Stimulated activated effector memory CD8-positive, alpha-beta T cell treated with anti-CD3 and anti-CD28 coated beads, Interleukin-12 subunit alpha, Interleukin-12 subunit beta, amount 100 ng/mL, for 72 hours (primary cell): ENCODE data around the gene TELO2.

Source experiments
- ATAC-seq: fragments of 150-1000 bp; cut with Tn5 transposase; 2 replicates; pipeline ENCODE4 v1.10.0; 2021
- DNase-seq, 2 donors: peaks; one replicate each; pipeline ENCODE4 v3.0.0; 2021 to 2022; ENCODE audit warnings: low spot score in 2 of 2
- H3K27ac Mint-ChIP-seq: one replicate; pipeline ENCODE4 v1.8.0; 2022; ENCODE audit warnings: mild to moderate bottlenecking, mixed read lengths
- H3K36me3 Mint-ChIP-seq: one replicate; pipeline ENCODE4 v1.8.0; 2022; ENCODE audit warnings: mild to moderate bottlenecking, mixed read lengths
- H3K4me1 Mint-ChIP-seq: one replicate; pipeline ENCODE4 v1.8.0; 2022; ENCODE audit warnings: mixed read lengths
- H3K4me3 Mint-ChIP-seq: one replicate; pipeline ENCODE4 v1.8.0; 2022; ENCODE audit warnings: mild to moderate bottlenecking, mixed read lengths
- H3K9me3 Mint-ChIP-seq: one replicate; pipeline ENCODE4 v1.8.0; 2022; ENCODE audit warnings: mixed read lengths

The TELO2 gene

GRCh38 chr16:1453316-1453715, 39.8 kb upstream of the TELO2 start:
- Mint-ChIP-seq H3K9me3 (no peaks in the 10 kb centered on the region), H3K36me3 (peaks cover 20% of the 10 kb centered on the region), H3K4me1 (peaks cover 5% of the 10 kb centered on the region), H3K27ac (no peak overlapping the region), H3K4me3 (no peak overlapping the region)
- ATAC-seq (no peak), DNase-seq (no peak)

- DNase-seq (no peak), ATAC-seq (no peak)
- Mint-ChIP-seq H3K9me3 (no peaks in the 10 kb centered on the region), H3K4me3 (no peak overlapping the region), H3K27ac (no peak overlapping the region), H3K4me1 (peaks cover 14% of the 10 kb centered on the region), H3K36me3 (peaks cover 27% of the 10 kb centered on the region)
Measured at GRCh38 chr16:1454561-1454960, 38.6 kb upstream of the TELO2 start.

GRCh38 chr16:1455190-1456171, 37.7 kb upstream of the TELO2 start:
- peaks cover 14% of the 10 kb centered on the region for H3K4me1 Mint-ChIP-seq

GRCh38 chr16:1456951-1457350, 36.2 kb upstream of the TELO2 start:
- H3K36me3 Mint-ChIP-seq, result peaks cover 35% of the 10 kb centered on the region
- ATAC-seq, result no peak
- H3K4me3 Mint-ChIP-seq, result no peak overlapping the region
- no peak overlapping the region for H3K27ac Mint-ChIP-seq
- no peaks in the 10 kb centered on the region for H3K9me3 Mint-ChIP-seq
- peaks cover 14% of the 10 kb centered on the region for H3K4me1 Mint-ChIP-seq
- DNase-seq, result no peak

More at GRCh38 chr16:1455190-1456171, 37.7 kb upstream of the TELO2 start:
- ATAC-seq (no peak), DNase-seq (no peak)
- H3K36me3 Mint-ChIP-seq, result peaks cover 22% of the 10 kb centered on the region
- no peaks in the 10 kb centered on the region for H3K9me3 Mint-ChIP-seq
- H3K4me3 Mint-ChIP-seq, result no peak overlapping the region
- H3K27ac Mint-ChIP-seq, result no peak overlapping the region

- Mint-ChIP-seq H3K4me3 (no peak overlapping the region), H3K36me3 (peaks cover 42% of the 10 kb centered on the region), H3K27ac (no peak overlapping the region), H3K9me3 (no peaks in the 10 kb centered on the region), H3K4me1 (peaks cover 14% of the 10 kb centered on the region)
- ATAC-seq, result no peak
- no peak for DNase-seq
Measured at GRCh38 chr16:1457489-1458245, 35.5 kb upstream of the TELO2 start.

- H3K27ac Mint-ChIP-seq, result peak overlapping the region; percentile 89
- peaks cover 44% of the 10 kb centered on the region for H3K36me3 Mint-ChIP-seq
- ATAC-seq (peak; percentile 92), DNase-seq (peak in 1 of 2 donors; percentile 55)
- no peak overlapping the region for H3K4me3 Mint-ChIP-seq
- no peaks in the 10 kb centered on the region for H3K9me3 Mint-ChIP-seq
- H3K4me1 Mint-ChIP-seq, result peaks cover 14% of the 10 kb centered on the region
Measured at GRCh38 chr16:1458336-1458976, 34.7 kb upstream of the TELO2 start.

- H3K27ac Mint-ChIP-seq, result peak overlapping the region; percentile 89
- no peaks in the 10 kb centered on the region for H3K9me3 Mint-ChIP-seq
- H3K36me3 Mint-ChIP-seq, result peaks cover 48% of the 10 kb centered on the region
- ATAC-seq (peak; percentile 11), DNase-seq (no peak)
- H3K4me3 Mint-ChIP-seq, result no peak overlapping the region
- H3K4me1 Mint-ChIP-seq, result peaks cover 14% of the 10 kb centered on the region
Measured at GRCh38 chr16:1458977-1459341, 34.2 kb upstream of the TELO2 start.

- Mint-ChIP-seq H3K27ac (peak overlapping the region; percentile 37), H3K36me3 (peaks cover 51% of the 10 kb centered on the region), H3K9me3 (no peaks in the 10 kb centered on the region), H3K4me1 (peaks cover 14% of the 10 kb centered on the region), H3K4me3 (no peak overlapping the region)
- ATAC-seq, result no peak
- no peak for DNase-seq
Measured at GRCh38 chr16:1459967-1460366, 33.2 kb upstream of the TELO2 start.

GRCh38 chr16:1460602-1461138, 32.5 kb upstream of the TELO2 start:
- DNase-seq (no peak), ATAC-seq (no peak)
- H3K27ac Mint-ChIP-seq, result no peak overlapping the region
- H3K9me3 Mint-ChIP-seq, result no peaks in the 10 kb centered on the region
- no peak overlapping the region for H3K4me3 Mint-ChIP-seq
- peaks cover 51% of the 10 kb centered on the region for H3K36me3 Mint-ChIP-seq
- H3K4me1 Mint-ChIP-seq, result peaks cover 14% of the 10 kb centered on the region

- no peak for DNase-seq
- Mint-ChIP-seq H3K27ac (no peak overlapping the region), H3K4me1 (peaks cover 14% of the 10 kb centered on the region), H3K4me3 (no peak overlapping the region), H3K9me3 (no peaks in the 10 kb centered on the region), H3K36me3 (peaks cover 50% of the 10 kb centered on the region)
- ATAC-seq, result no peak
Measured at GRCh38 chr16:1461146-1461545, 32.0 kb upstream of the TELO2 start.

GRCh38 chr16:1464196-1464893, 28.8 kb upstream of the TELO2 start:
- H3K36me3 Mint-ChIP-seq, result peaks cover 35% of the 10 kb centered on the region
- H3K4me3 Mint-ChIP-seq, result no peak overlapping the region
- DNase-seq (no peak), ATAC-seq (no peak)
- H3K9me3 Mint-ChIP-seq, result no peaks in the 10 kb centered on the region
- H3K27ac Mint-ChIP-seq, result no peak overlapping the region
- peaks cover 11% of the 10 kb centered on the region for H3K4me1 Mint-ChIP-seq

GRCh38 chr16:1464894-1465566, 28.1 kb upstream of the TELO2 start:
- DNase-seq, result no peak
- ATAC-seq, result no peak
- no peaks in the 10 kb centered on the region for H3K9me3 Mint-ChIP-seq
- no peak overlapping the region for H3K27ac Mint-ChIP-seq
- H3K4me3 Mint-ChIP-seq, result no peak overlapping the region
- H3K36me3 Mint-ChIP-seq, result peaks cover 35% of the 10 kb centered on the region
- peaks cover 16% of the 10 kb centered on the region for H3K4me1 Mint-ChIP-seq

GRCh38 chr16:1465567-1465915, 27.6 kb upstream of the TELO2 start:
- no peak overlapping the region for H3K27ac Mint-ChIP-seq
- ATAC-seq (no peak), DNase-seq (no peak)

GRCh38 chr16:1466054-1466453, 27.1 kb upstream of the TELO2 start:
- peaks cover 26% of the 10 kb centered on the region for H3K4me1 Mint-ChIP-seq
- no peak overlapping the region for H3K27ac Mint-ChIP-seq
- no peak overlapping the region for H3K4me3 Mint-ChIP-seq
- H3K36me3 Mint-ChIP-seq, result peaks cover 31% of the 10 kb centered on the region
- DNase-seq, result no peak
- no peak for ATAC-seq
- no peaks in the 10 kb centered on the region for H3K9me3 Mint-ChIP-seq

More at GRCh38 chr16:1465567-1465915, 27.6 kb upstream of the TELO2 start:
- Mint-ChIP-seq H3K36me3 (peaks cover 35% of the 10 kb centered on the region), H3K4me3 (no peak overlapping the region), H3K9me3 (no peaks in the 10 kb centered on the region), H3K4me1 (peaks cover 21% of the 10 kb centered on the region)
